ENCODE results near the gene ZBTB7C.

DNA sequence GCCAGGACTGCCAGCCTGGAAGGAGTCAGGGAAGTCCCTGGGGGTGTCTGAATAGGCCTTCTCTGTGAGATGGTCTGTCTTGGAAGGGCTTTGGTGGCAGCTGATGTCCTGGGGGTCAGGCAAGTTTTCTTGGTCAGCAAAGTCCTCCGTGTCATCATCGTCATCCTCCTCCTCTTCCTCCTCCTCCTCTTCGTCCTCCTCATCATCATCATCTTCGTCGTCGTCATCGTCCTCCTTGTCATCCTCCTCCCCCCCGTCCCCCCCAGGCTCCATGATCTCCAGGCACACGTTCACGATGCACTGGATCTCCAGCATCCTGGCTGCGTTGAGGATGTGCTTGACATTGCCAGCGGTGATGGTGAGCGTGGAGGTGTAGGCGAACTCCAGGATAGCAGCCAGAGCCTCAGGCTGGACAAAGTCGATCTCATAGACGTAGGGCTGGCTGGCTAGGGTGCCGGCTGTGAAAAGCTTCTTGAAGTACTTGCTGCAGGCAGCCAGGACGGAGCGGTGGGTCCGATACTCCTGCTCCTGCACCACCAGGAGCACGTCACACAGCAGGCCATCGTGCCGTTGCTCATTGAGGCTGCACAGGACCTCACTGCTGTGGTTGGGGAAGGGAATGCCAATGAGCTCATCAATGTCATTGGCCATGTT, 368.6 kb downstream of the ZBTB7C start:
- TF ChIP-seq CTCF (conservative IDR thresholded peaks at IDR 0.05): no peak
- no peak for TF ChIP-seq ZFX (IDR thresholded peaks at IDR 0.05)
